ENCODE data around the gene NTN3.

Gene NTN3

DNA sequence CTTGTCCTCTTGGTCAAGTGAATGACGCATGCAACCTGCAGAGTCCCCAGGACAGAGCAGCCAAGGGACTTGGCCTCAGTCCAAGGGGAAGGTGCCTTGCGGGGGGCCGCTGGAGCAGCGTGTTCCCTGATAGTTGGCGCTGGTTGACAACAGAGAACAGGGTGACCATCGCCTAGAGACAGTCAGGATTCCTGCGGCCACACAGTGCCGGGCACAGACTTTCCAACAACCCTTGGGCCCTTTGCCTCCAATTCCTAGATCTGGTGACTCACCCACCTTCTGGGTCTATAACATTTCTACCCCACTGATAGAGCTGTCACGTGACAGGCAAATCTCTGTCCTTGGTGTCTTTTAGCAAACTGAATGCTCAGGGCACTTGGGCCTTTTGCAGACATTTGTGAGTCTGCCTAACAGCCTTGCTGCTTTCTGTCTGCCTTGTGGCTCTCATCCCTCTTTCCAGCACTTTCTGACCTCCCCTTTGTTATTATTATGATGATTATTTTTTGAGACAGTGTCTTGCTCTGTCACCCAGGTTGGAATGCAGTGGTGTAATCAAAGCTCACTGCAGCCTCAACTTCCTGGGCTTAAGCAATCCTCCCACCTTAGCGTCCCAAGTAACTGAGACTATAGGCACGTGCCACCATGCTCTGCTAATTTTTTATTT lies 23.0 kb upstream of the NTN3 start:
- no peak overlapping the region for H3K4me3 ChIP-seq (ENCODE audit: low read depth, low read length, poor library complexity, severe bottlenecking)
- no peak for TF ChIP-seq EZH2 (IDR thresholded peaks at IDR 0.05; ENCODE audit: borderline replicate concordance, low read length)
- TF ChIP-seq, protein P1, sequence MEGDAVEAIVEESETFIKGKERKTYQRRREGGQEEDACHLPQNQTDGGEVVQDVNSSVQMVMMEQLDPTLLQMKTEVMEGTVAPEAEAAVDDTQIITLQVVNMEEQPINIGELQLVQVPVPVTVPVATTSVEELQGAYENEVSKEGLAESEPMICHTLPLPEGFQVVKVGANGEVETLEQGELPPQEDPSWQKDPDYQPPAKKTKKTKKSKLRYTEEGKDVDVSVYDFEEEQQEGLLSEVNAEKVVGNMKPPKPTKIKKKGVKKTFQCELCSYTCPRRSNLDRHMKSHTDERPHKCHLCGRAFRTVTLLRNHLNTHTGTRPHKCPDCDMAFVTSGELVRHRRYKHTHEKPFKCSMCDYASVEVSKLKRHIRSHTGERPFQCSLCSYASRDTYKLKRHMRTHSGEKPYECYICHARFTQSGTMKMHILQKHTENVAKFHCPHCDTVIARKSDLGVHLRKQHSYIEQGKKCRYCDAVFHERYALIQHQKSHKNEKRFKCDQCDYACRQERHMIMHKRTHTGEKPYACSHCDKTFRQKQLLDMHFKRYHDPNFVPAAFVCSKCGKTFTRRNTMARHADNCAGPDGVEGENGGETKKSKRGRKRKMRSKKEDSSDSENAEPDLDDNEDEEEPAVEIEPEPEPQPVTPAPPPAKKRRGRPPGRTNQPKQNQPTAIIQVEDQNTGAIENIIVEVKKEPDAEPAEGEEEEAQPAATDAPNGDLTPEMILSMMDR (IDR thresholded peaks at IDR 0.05; ENCODE audit: low read length): no peak
- no peaks in the 10 kb centered on the region for H3K79me2 ChIP-seq (ENCODE audit: insufficient read depth, low read length)
- H3K9ac ChIP-seq (ENCODE audit: low read length): no peak overlapping the region
- H3K4me1 ChIP-seq (ENCODE audit: insufficient read depth, low read length, severe bottlenecking): no peaks in the 10 kb centered on the region
- H3K27ac ChIP-seq (ENCODE audit: low read depth, low read length, poor library complexity, severe bottlenecking): no peak overlapping the region
- H3K9me3 ChIP-seq (ENCODE audit: low read length): no peaks in the 10 kb centered on the region
- no peaks in the 10 kb centered on the region for H4K20me1 ChIP-seq (ENCODE audit: insufficient read depth, low read length)
- H2AFZ ChIP-seq (ENCODE audit: low read length): no peak overlapping the region
- no peak overlapping the region for H3K4me2 ChIP-seq (ENCODE audit: low read length)
- peaks cover 96% of the 10 kb centered on the region for H3K36me3 ChIP-seq (ENCODE audit: insufficient read depth, low read length)
- no peaks in the 10 kb centered on the region for H3F3A ChIP-seq (ENCODE audit: insufficient read depth, low read length)
- H3K9me2 ChIP-seq (ENCODE audit: low read depth, low read length): no peaks in the 10 kb centered on the region
- no peaks in the 10 kb centered on the region for H3K27me3 ChIP-seq (ENCODE audit: insufficient read depth, low read length)

DNA sequence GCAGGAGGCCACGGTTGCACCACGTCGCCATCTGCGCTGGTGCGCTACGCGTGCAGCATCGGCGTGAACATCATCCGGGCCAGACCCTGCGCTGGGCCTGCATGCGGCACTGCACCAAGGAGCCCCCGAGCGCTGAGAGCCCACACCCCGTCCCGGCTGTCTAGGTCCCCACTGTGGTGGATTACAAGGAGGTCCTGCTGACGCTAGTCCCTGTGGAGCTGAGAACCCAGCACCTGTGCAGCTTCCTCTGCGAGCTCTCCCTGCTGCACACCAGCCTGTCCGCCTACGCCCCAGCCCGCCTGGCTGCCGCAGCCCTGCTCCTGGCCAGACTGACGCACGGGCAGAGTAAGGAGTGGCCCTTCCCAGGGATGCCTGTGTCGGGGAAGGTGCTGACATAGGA lies 22.0 kb upstream of the NTN3 start:
- no peak for TF ChIP-seq EZH2 (IDR thresholded peaks at IDR 0.05; ENCODE audit: borderline replicate concordance, low read length)
- TF ChIP-seq, protein P1 (IDR thresholded peaks at IDR 0.05; ENCODE audit: low read length): no peak
- no peaks in the 10 kb centered on the region for H3K9me3 ChIP-seq (ENCODE audit: low read length)
- H4K20me1 ChIP-seq (ENCODE audit: insufficient read depth, low read length): no peaks in the 10 kb centered on the region
- no peak overlapping the region for H3K9ac ChIP-seq (ENCODE audit: low read length)
- H2AFZ ChIP-seq (ENCODE audit: low read length): no peak overlapping the region
- no peaks in the 10 kb centered on the region for H3K9me2 ChIP-seq (ENCODE audit: low read depth, low read length)
- H3K36me3 ChIP-seq (ENCODE audit: insufficient read depth, low read length): peaks cover 97% of the 10 kb centered on the region
- no peaks in the 10 kb centered on the region for H3K4me1 ChIP-seq (ENCODE audit: insufficient read depth, low read length, severe bottlenecking)
- no peak overlapping the region for H3K27ac ChIP-seq (ENCODE audit: low read depth, low read length, poor library complexity, severe bottlenecking)
- H3K27me3 ChIP-seq (ENCODE audit: insufficient read depth, low read length): no peaks in the 10 kb centered on the region
- H3K4me3 ChIP-seq (ENCODE audit: low read depth, low read length, poor library complexity, severe bottlenecking): no peak overlapping the region
- H3F3A ChIP-seq (ENCODE audit: insufficient read depth, low read length): no peaks in the 10 kb centered on the region
- H3K79me2 ChIP-seq (ENCODE audit: insufficient read depth, low read length): no peaks in the 10 kb centered on the region
- no peak overlapping the region for H3K4me2 ChIP-seq (ENCODE audit: low read length)

DNA sequence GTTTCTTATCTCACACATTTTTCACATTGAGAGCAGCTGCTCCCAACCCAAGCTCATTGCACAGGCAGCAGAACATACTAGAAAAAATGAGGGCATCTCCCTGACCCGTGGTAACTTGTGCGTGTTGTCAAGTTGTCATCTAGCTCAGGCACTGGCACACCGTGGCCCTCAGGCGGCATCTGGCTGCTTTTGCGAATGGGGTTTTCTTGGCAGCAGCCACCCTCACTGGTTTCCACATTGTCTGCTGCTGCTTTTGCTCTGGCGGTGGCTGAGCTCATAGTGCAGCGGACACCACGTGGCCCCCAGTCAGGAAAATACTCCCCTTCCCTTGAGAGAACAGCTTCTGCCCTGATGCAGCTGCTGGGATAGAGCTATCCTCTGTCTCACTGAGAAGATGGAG lies 20.6 kb upstream of the NTN3 start:
- TF ChIP-seq, protein P1 (IDR thresholded peaks at IDR 0.05; ENCODE audit: low read length): no peak
- no peak for TF ChIP-seq EZH2 (IDR thresholded peaks at IDR 0.05; ENCODE audit: borderline replicate concordance, low read length)
- no peak overlapping the region for H3K9ac ChIP-seq (ENCODE audit: low read length)
- no peak overlapping the region for H3K4me3 ChIP-seq (ENCODE audit: low read depth, low read length, poor library complexity, severe bottlenecking)
- no peaks in the 10 kb centered on the region for H3F3A ChIP-seq (ENCODE audit: insufficient read depth, low read length)
- no peaks in the 10 kb centered on the region for H4K20me1 ChIP-seq (ENCODE audit: insufficient read depth, low read length)
- H3K4me1 ChIP-seq (ENCODE audit: insufficient read depth, low read length, severe bottlenecking): no peaks in the 10 kb centered on the region
- no peak overlapping the region for H2AFZ ChIP-seq (ENCODE audit: low read length)
- H3K27ac ChIP-seq (ENCODE audit: low read depth, low read length, poor library complexity, severe bottlenecking): no peak overlapping the region
- no peaks in the 10 kb centered on the region for H3K79me2 ChIP-seq (ENCODE audit: insufficient read depth, low read length)
- H3K36me3 ChIP-seq (ENCODE audit: insufficient read depth, low read length): peaks cover 96% of the 10 kb centered on the region
- no peaks in the 10 kb centered on the region for H3K9me2 ChIP-seq (ENCODE audit: low read depth, low read length)
- H3K27me3 ChIP-seq (ENCODE audit: insufficient read depth, low read length): no peaks in the 10 kb centered on the region
- H3K4me2 ChIP-seq (ENCODE audit: low read length): no peak overlapping the region
- H3K9me3 ChIP-seq (ENCODE audit: low read length): no peaks in the 10 kb centered on the region

Measured in OCI-LY1 (cell line).